Dedifferentiated amniotic fluid mesenchymal stem cell (primary cell): ENCODE results near the gene MOB3B.
A peak's percentile ranks its signal among the peaks of the same experiment; 100 is the strongest.

Experiments used
- DNase-seq: peaks from one replicate; pipeline ENCODE4 v3.0.0-alpha.2; 2016; ENCODE audit errors: extremely low spot score

MOB3B gene

DNA sequence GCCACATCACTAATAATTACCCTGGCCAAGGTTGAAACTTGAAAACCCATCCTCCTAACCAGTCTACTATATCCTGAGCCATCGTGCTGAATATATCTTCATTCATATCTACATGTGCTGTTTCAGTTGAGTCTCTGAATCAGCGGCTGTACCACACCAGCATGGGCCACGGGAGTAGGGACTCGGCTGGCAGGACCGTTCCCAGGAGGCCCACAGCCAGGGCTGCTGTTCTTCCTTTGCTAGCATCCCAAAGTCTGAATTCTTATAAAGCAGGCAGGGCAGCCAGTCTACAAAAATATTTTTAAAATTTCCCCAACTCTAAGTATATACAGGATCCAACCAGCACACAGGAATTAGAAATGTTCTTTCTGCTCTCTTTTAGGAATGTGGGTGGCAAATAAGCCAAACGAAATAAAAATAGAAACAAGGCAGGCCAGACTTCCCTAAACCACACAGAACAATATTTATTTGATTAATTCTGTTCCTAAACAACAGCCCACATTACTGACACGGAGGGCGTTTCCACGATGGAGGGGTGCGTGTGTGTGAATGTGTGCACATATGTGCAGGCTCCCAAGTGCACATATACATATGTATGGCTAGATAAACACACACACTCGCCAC lies 189.8 kb downstream of the MOB3B start:
- DNase-seq, result no peak

DNA sequence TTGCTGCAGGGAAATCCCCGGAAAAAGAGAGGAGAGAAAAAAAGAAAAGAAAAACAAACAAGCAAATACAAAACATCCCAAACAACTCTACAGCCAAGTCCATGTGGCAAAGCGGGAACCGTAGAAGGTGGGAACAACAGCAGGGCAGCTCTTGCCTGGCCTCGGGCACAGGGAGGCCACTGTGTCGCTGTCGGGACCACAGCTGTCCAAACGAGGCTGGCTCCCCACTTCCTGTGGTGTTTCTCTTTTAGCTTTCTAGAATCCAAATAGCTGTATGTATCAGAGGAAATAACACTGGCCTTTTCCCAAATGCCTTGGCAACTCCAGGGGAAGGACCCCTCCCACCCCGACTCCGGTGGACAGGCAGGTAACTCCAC lies 191.1 kb downstream of the MOB3B start:
- DNase-seq, result no peak

DNA sequence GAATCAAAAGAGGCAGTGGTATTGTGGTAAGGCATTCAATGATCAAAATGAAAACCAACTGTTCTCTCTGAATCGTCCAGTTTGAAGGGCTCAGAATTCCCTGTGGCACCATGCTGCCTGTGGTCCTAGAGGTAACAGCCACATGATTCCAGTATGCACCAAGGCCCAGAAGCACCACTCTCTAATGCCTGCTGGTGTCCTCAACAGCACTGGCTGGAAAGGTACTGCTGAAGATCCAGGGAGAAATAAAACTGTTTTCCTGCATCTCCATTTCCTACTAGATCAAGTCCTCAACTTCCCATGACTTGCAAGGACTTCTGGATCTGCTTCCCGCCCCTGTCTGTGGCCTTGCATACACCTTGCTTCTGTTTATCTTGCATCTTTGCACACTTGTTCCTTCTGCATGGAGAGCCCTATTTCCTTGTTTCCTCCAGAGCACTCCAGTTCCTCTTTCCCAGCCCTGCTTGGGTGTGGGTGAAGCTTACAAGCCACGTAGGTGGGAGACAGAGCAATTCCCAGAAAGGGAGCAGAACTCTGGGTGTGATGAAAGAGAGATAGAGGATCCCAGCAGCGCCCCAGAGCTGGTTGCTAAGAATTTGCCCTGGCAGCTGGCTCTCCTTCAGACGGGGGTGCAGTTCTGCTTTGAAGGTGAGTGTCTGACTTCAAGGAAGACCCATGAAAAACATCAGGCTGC lies 191.6 kb downstream of the MOB3B start:
- DNase-seq, result no peak

DNA sequence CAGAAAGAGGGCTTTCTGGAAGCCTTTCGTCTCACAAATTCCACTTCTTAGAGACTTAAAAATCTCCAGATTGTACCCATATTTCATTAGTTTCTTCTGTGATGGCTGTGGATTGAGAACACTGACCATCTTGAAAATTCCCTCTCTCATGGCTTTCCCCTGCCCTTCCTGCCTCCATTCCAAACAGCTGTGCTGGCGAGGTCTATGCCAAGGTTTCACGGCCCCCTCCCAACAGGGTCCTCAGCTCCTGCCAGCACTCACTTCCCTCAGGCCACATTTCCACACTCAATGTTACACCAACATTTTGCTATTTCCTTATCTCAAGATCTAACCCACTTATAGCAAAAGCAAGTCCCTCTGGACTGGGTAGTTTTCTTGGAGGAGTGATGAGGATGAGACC lies 192.4 kb downstream of the MOB3B start:
- no peak for DNase-seq

DNA sequence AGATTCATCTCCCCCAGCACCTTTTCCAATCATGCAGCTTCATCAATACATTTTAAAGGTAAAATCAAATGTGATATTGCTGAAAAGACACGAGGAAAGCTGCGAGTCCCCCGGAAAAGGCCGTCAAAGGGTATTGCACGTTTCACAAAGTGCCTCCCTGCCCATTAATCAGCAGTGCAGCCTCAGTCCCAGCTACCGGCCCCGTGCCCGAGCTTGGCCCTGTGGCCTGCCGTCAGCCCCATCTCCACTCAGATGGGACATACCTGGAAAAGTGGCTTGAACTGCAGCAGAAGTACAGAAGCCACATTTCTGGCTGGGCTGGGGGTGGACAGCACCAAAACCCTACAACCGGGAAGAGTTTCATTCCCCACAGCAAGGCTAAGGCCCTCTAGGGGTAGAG lies 192.8 kb downstream of the MOB3B start:
- DNase-seq, result no peak

DNA sequence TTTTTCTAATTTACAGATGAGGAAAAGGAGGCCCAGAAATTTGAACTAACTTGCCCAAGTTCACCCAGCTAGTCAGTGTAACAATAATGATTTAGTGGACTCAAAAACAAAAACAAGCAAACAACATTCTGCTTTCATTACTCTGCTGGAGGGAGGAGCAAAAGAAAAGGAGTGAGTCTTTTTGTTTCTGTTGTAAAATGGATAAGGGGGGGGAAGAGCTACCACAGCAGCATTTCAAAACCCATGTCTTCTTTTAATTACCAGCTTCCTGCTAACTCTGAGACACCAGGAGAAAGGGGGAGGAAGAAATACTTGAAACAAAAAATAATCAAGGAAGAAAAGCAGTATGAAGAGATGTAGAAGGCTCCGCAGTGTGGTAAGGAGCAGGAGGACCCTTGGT lies 193.5 kb downstream of the MOB3B start:
- no peak for DNase-seq

DNA sequence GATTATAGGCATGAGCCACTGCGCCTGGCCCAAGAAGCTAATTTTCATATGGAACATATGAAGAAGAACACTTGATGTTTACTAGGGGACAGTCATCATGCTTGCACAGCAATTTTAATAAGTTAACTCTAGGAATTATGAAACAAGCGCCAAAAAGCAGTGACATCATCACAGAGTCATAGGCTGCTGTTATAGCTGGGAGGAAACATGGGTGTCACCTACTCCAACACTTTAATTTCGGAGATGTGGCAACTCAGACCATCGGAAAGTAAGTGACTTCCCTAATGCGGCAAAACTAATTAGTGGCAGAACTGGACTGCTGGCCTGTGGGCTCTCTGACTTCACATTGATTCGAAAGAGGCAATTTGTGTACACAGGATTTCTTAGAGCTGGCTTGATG lies 194.5 kb downstream of the MOB3B start:
- DNase-seq, result no peak

DNA sequence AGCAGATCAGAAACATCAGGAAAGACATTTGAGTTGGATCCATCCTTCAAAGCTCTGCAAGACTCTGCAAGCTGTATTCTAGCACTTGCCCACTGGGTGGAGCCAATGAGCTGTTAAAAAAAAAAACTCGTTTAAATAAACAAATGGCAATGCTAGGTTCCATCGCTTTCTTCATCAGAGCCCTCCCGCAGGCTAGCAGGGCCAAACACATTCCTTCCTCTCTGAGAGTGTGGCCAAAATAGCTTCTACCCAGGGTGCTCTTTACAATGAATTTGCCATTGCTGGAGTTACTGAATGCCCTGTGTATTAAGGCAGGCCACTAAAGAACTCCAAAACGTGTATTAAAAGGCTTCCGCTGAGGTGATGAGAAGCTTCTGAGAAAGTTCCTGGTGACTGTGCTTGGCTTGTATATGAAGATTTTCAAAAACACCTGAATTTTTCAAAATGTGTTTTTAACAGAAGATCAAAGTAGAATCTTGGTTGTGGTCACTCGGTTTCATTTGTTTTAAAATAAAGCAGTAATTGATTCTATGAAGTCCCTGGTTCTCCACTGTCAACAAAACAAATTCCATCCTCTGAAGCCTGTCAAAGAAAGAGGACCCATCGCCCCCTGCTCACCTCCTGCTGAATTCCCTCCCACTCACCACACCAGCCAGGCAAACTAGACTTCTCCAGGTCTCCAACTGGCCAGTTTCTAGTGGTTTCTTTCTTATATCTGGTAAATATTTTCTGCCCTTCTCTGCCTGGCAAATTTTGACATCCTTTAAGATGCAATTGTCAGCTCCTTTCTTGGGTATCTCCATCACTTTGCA lies 196.2 kb downstream of the MOB3B start:
- DNase-seq, result peak; percentile 78

DNA sequence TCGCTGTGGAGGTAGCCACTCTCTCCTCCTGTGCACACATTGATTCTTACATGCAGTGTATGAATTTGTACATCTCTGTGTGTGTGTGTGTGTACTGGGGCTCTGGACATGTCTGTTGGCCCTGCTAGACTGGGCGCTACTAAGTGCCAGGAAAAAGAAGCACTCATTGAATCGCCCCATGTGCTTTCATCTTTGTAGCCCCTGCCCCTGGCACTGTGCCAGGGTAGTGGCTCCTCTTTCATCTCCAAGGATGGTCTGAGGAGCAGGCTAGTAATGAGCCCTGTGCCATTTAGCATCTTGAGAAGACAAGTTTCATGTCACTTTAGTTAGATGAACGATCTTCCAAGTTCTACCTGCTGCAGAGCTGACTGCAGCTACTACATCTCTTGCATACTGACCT lies 198.2 kb downstream of the MOB3B start:
- DNase-seq, result no peak

DNA sequence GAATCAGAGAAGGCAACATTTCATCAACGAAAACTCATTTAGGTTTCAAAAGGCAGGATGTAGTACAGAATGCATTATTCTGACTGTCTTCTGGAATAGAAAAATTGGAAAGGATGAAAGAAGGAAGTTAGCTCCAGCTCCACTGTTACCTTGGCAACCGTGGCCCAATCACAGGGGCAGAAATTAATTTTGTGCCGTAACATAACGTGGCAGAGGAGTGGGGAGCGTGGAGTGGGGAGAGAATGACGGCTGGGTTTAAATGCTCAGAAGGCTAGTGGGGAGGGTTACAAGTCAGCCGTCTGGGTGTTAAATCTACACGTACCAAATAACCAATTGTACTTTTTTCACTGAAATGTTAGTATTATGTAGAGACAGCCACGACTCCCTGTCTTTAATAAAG lies 200.3 kb downstream of the MOB3B start:
- DNase-seq, result no peak

DNA sequence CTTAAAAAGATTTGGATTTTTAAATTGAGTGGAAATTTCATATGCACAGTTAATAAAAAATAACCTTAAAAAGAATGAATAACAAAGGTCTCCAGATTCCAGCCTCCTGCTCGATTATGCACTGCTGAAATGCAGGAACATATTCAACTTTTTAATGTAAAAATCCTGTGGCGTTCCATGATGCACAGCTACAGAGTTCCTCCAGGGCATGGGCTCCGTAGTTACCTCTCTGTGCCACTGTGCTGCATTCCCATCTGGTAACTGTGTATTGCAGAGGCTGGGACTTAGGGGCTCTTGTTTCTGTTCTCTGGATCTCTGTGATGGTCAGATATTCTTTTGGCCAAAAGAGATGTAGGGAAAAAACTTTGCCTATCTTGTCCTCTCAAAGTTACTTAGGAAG lies 201.1 kb downstream of the MOB3B start:
- DNase-seq, result no peak

DNA sequence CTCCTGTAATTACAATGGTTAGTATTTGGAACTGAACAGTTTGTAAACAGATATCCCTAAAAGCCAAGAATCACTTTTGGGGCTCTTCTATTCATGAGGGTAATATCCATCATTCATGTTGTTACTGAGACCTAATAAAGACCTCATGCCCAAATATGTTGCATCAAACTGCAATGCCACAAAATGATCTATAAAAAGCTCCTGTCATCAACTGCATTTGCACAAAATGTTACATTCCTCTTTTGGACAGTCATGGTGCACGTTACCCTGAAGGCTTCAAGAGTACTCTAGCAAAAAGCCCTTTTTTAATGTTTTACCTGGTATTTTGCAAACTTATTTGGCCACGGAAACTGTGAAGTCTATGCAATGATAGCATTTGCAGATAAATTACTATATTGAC lies 218.4 kb downstream of the MOB3B start:
- DNase-seq, result no peak

DNA sequence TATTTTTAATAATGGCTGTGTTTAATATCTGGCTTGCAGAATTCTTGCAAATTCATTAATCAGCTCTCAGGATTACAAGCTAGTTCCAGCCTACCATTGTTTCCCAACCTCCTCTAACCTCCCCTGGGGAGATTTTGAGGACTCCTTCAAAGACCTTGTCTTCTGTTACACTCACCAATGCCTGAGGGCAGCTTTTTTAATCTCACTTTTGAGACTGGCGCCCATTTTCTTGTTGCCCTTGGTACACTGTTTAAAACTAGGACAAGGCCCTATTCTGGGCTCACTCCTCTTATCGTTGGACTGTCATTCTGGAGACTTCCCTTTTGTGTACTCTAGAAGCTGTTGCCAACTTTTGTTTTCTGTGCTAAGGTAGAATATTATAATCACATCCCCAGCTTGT lies 219.0 kb downstream of the MOB3B start:
- no peak for DNase-seq

DNA sequence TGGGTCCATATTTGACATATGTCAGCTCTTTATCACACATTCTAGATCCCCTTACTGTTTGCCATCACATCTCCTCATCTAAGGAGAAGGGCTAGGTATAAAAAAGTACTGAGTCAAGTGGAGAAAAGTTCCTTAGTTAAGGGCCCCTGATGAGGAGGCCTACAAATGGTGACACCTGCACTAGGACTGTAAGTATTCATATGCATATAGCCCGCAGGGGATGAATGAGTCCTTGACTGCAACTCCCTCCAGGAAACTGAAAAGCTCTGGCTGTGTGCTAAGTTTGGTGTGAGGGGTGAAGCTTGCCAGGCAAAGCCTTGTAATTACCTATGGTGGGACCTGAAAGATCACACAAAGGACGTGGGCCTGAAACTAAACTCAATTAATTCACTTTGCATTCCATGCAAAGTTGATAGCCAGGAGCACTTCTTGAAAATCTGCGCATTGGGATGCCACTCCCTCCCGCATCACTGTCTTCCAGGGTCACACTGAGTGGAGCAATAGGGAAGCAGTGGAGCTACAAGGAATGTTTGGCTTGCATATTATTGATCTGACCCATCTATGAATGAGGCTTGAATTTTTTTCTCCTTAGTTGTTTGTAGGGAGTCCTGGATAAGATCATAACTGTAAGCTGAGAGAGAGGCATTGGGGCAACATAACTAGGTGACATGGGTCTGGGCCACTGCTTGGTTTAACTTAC lies 220.8 kb downstream of the MOB3B start:
- DNase-seq, result no peak

DNA sequence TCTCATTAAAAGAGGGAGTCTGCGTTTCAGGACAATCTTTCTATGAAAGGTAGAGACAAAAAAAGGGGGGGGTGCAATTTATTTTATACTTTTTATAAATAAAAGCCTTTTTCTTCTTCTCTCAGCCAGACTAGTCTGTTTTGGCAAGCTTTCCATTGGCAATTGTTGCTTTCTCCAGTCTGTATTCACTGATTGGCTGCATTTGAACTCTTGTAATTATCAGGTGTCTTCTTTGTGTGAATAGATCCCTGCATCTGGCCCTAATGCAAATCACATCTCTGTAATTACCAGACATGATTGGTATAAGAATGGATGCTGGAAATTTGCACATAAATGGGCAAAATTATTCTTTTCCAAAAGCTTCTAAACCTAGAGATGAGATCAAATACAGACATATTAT lies 225.1 kb downstream of the MOB3B start:
- DNase-seq, result no peak

DNA sequence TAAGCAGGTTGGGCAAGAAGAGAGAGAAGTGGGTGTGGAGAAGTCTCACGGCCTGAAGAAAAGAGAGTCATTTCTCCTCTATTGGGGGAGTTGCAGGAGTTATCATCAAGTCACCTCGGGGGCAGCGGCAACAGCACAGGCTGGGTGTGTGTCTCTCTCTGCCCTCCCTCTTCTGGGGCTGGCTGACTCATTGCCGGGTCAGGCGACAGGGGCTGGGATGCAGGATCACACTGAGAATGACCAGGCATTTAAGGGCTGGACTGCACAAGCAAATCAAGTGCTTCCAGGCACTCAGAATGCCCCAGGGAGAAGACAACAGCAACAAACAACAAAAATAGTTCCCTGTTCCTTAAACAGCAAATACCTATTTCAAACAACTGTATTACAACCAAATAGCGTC lies 226.4 kb downstream of the MOB3B start:
- DNase-seq, result no peak

DNA sequence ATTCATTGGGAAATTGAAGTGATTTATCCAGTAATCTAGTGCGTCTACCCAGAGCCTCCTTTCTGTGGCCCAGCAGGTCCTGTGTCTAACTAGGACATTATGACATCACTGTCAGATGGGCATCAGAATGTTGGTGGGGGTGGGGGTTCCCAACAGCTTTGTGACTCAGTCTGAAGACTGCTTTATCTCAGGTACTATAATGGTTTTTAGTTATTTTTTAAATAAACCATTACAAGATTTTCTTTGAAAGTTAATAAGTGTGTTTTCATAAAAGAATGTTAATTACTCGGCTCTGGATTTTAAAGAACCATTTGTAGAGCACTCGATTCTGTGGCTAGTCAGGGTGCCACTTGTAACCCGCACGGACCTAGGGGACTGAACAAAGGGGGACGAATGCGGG lies 232.6 kb downstream of the MOB3B start, which contains the start of gene EQTN:
EQTN (minus strand) TSS at position 101 of the 400 bp plus-strand sequence; CDS start at position 6, 95 bp downstream.
- no peak for DNase-seq

DNA sequence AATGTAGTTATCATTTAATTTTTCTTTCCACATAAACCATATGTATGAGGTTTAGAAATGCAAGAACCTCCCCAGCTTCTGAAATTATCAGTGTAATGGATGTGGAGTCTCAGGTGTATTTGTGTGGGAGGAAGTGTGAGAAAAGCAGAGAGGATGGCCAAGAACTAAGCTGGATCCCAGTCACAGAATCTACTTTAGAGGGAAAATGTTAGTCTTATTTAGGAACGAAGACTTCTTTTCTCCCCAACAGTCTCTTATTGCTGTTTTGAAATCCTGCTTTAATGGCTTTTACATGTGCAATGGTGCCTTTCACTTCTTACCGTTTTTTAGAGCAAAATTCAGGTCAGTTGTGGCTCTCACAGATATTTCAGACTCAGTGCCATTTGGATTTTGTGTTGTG lies 235.6 kb downstream of the MOB3B start:
- no peak for DNase-seq

DNA sequence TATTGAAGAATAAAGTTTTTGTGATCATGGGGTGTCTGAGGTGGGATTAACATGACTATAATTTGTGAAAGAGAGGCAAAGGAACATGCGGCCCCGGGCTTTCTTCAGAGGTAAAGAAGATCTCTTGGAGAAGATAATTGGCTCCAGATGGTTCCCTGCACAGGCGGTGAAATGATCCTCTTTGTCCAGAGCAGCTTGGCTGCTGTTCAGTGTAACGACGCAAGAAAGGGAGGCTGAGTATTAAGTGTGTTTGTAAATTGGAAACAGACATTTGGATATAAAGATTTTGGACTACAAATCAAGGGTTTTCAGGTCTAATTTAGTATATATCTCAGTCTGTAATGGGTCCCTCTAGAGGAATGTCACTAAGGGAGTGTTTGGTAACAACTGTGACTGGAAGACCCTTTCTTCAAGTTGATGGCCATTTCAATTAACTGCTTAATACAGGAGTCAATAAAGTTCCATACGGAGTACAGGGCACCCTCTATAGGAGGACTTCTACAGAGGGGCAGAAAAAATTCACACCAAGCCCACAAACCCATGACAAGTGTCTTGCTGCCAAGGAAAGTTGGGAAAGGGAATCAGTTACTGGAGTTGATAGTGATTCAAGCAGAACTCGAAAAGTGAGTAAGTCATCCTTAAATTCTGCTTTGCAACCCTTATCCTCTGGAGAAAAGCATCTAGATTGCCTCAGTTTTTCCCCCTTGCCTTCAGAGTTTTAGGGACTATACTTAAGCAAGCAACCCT lies 236.8 kb downstream of the MOB3B start:
- DNase-seq, result peak; percentile 26

DNA sequence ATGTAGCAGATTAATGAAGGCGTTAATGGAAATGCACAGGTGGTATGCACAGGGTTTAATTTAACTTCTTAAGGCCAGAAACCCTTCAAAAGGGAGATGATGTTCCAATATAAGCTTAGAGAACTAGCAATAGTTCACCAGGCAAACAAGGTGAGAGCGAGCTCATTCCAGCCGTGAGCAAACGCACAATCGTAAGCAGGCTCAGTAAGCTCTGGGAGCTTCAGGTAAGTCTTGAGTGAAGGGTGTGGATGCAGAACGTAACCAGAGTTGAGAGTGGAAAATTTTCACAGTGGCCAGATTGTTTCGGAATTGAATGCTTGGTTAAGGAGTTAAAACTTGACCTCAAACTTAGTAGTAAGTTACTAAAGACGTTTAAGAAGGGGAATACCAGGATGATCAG lies 238.3 kb downstream of the MOB3B start:
- no peak for DNase-seq

DNA sequence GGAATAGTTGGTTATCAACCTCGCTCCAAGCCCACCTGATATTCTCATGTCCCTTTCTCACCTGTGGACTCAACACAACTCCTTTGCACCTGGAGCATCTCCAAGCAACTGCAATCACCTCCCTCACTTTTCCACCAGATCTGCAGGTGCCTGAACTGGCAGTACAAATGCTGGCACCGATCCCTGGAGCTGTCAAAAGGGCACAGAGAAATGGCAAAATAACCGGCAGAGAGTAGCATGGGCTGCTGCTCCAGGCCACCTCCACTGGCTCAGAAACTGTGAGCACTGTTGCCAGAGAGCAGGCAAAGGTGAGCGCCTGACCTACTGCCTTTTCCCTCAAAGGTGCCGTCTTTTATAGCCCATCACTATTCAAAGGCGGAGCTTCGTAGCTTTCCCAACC lies 247.3 kb downstream of the MOB3B start:
- no peak for DNase-seq

DNA sequence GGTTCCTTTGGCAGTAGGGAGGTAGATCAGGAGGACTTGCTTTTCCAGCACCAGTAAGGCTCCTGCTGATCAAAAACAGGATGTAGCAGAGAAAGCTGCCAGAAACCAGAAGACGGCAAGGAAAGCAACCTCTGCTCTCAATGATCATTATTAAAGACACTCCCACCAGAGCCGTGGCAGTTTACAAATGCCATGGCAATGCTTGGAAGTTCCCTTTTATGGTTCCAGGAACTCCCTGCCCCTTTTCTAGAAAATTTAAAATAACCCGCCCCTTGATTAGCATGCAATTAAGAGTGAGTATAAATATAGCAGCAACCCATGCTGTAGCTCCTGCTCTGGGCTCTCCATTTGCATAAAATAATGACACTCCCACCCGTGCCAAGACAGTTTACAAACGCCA lies 248.8 kb downstream of the MOB3B start:
- no peak for DNase-seq
